ENCODE results near the gene FXYD1.

DNA sequence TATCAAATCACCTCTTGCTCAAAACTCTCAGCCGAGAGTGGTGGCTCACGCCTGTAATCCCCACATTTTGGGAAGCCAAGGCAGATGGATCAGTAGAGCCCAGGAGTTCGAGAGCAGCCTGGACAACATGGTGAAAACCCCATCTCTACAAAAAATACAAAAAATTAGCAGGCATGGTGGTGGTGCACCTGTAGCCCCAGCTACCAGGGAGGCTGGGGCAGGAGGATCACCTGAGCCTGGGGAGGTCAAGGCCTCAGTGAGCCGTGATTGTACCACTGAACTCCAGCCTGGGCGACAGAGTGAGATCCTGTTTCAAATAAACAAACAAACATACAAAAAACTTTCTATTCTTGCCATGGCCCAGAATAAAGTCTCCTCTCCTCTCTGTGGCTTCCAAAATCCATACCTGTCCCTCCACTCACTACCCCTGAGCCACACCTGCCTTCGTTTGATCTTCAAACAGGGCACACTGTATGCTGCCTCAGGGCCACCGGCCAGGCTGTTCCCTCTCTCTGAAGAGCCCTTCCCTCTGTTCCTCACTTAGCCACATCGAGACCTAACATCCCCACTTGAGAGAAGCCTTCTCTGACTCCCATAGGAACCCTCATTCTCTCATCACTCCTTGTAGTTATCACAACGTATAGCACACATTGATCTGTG lies 10.1 kb upstream of the FXYD1 start:
- TF ChIP-seq, protein P1, sequence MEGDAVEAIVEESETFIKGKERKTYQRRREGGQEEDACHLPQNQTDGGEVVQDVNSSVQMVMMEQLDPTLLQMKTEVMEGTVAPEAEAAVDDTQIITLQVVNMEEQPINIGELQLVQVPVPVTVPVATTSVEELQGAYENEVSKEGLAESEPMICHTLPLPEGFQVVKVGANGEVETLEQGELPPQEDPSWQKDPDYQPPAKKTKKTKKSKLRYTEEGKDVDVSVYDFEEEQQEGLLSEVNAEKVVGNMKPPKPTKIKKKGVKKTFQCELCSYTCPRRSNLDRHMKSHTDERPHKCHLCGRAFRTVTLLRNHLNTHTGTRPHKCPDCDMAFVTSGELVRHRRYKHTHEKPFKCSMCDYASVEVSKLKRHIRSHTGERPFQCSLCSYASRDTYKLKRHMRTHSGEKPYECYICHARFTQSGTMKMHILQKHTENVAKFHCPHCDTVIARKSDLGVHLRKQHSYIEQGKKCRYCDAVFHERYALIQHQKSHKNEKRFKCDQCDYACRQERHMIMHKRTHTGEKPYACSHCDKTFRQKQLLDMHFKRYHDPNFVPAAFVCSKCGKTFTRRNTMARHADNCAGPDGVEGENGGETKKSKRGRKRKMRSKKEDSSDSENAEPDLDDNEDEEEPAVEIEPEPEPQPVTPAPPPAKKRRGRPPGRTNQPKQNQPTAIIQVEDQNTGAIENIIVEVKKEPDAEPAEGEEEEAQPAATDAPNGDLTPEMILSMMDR (conservative IDR thresholded peaks at IDR 0.05 in 1 of 2, IDR thresholded peaks at IDR 0.05 in 1 of 2; ENCODE audit: extremely low read depth in 1 of 2, insufficient read depth in 1 of 2, low read depth in 1 of 2, low read length in 2 of 2): no peak
- TF ChIP-seq EZH2 (IDR thresholded peaks at IDR 0.05; ENCODE audit: borderline replicate concordance, low read length): no peak
